Loucy (cell line): Measurements from ENCODE around the gene CACNA1A.

Experiments
- EZH2phosphoT487 ChIP-seq: fragments of 200-600 bp; IDR thresholded peaks from 2 replicates; pipeline ENCODE4 v1.6.1; 2018; ENCODE audit warnings: antibody characterized with exemption, mild to moderate bottlenecking, moderate library complexity, borderline replicate concordance
- TF ChIP-seq, protein P1 (sequence below): fragments of 200-600 bp; sonication (generic); conservative IDR thresholded peaks from 2 replicates; pipeline ENCODE4 v1.5.1; 2014; ENCODE audit warnings: mild to moderate bottlenecking, antibody characterized with exemption, low read length

DNA sequence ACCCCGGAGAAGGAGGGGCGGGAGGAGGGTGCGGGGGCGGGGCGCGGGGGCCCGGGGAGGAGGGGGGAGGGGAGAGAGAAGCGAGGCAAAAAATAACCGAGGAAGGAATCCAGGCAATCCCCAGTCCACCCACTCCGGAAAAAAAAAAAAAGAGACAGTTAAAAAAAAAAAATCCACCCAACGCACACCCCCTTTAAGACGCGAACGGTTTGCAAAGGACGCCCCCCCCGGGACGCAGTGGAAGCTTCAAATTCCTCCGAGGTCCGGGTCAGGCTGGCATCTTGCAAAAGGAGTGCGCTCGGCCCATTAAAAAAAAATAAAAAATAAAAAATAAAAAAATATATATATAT lies at the start of gene CACNA1A:
- TF ChIP-seq EZH2phosphoT487, result no peak
- TF ChIP-seq, protein P1, sequence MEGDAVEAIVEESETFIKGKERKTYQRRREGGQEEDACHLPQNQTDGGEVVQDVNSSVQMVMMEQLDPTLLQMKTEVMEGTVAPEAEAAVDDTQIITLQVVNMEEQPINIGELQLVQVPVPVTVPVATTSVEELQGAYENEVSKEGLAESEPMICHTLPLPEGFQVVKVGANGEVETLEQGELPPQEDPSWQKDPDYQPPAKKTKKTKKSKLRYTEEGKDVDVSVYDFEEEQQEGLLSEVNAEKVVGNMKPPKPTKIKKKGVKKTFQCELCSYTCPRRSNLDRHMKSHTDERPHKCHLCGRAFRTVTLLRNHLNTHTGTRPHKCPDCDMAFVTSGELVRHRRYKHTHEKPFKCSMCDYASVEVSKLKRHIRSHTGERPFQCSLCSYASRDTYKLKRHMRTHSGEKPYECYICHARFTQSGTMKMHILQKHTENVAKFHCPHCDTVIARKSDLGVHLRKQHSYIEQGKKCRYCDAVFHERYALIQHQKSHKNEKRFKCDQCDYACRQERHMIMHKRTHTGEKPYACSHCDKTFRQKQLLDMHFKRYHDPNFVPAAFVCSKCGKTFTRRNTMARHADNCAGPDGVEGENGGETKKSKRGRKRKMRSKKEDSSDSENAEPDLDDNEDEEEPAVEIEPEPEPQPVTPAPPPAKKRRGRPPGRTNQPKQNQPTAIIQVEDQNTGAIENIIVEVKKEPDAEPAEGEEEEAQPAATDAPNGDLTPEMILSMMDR, result no peak
